Right hindlimb (tissue), 1 donor: Measurements from ENCODE around the gene PCDH9.
A peak's percentile ranks its signal among the peaks of the same experiment; 100 is the strongest.
"Not testable (repeated sequence)": the region's sequence is repeated elsewhere in the genome, so short reads cannot be mapped to it uniquely, and the experiment has no call there.

Experiments used
- DNase-seq: peaks from one replicate; pipeline ENCODE4 v3.0.0-alpha.2; 2018

The PCDH9 gene

DNA sequence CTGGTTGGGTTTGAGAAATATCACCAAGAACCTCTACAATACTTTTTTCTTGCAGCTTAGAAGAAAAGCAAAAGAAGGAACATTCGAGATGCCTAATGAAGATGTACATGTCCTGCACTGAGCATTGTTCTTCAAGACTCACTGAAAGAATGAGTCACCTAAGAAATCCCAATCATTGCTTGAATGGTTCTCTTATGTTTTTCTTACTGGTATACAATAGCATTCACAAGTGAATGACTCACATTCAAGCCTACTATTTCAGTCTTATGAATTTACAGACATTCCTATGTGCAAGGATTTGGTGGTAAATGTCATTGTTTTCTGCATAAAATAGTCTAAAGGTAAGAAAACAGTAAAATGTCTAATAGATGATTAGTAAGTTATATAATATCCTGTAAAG, 594.6 kb downstream of the PCDH9 start:
- DNase-seq, result no peak

DNA sequence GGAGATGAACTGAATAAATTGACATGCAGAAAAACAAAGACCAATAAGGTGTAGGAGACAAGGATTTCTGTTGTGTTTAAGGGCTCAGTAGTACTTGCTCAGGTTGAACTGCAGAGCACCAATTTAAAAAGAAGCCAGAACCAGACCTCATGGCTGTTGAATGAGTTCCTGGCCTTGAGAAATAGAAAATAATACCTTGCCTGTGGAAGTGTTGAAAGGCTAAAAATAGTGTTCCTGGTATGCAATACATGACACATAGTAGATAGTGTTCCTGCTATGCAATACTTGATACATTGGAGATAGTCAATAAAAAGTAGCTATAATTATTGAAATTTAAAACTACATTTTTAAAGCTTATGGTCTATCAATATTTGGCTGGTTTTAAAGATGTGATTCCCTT, 595.8 kb downstream of the PCDH9 start:
- no peak for DNase-seq

DNA sequence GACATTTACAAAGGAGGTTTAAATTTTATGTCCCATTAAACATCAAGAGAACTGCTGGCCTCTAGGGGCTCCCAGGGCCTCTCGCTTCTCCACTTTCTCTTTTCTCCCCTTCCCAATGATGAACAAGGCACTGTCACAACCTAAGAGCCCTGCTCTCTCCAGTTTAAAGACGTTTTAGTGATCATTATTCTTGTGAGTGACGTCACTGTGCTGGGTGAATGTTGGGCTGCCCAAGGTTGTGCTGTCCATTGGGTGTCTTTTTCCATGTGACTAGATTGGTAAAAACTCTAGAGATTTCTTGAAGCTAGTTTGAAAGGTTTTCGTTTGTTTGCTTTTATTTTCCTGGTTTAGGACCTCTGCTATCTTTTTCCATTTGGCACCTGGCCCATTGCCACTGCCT, 602.6 kb downstream of the PCDH9 start:
- DNase-seq, result no peak

DNA sequence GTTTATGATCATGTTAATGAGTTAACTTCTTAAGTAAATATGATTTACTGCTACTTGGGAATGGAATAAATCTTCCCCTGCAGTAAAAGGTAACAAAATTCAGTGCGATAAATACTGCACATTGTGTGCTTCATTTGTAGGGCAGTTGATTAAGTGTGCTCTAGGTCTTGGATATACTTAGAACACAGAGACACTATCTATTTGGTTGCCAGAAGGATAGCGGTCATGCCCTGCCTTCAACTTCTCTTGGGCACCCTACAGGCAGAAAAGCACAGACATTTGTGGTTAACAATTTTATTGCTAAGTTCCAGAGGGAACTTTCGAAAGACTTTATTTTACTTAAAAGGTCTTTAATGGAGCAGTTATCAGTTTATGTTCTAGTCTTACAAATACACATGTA, 605.8 kb downstream of the PCDH9 start:
- DNase-seq, result no peak

DNA sequence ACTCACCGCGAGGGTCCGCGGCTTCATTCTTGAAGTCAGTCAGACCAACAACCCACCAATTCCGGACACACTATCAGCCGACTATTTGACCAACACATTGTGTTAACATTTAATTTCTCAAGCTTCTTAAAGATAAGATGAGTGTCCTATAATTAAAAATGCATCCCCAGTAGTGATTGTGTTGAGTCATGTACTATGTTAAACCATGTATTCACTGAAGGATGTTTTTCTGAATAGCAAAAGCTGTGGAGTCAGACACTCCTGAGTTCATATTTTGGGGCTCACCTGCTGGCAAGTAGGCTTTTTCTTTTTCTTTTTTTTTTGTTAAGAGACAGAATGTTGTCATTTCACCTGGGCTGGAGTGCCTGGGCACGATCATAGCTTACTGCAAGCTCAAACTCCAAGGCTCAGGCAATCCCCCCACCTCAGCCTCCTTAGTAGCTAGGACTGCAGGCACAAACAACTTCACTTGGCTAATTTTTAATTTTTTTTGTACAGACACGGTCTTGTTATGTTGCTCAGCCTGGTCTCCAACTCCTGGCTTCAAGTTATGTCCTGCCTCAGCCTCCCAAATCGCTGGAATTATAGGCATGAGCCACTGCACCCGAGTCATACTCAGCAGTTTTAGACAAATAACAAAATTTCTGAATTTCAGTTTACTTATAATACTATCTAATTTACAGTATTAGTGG, 606.9 kb downstream of the PCDH9 start:
- no peak for DNase-seq

DNA sequence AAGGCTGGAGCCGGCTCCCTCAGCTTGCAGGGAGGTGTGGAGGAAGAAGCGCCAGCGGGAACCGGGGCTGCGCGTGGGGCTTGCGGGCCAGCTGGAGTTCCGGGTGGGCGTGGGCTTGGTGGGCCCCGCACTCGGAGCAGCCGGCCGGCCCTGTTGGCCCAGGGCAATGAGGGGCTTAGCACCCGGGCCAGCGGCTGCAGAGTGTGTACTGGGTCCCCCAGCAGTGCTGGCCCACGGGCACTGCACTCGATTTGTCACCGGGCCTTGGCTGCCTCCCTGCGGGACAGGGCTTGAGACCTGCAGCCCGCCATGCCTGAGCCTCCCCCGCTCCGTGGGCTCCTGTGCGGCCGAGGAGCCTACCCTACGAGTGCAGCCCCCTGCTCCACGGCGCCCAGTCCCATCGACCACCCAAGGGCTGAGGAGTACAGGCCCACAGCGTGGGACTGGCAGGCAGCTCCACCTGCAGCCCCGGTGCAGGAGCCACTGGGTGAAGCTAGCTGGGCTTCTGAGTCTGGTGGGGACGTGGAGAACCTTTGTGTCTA, 608.2 kb downstream of the PCDH9 start:
- DNase-seq, result not testable (repeated sequence)

DNA sequence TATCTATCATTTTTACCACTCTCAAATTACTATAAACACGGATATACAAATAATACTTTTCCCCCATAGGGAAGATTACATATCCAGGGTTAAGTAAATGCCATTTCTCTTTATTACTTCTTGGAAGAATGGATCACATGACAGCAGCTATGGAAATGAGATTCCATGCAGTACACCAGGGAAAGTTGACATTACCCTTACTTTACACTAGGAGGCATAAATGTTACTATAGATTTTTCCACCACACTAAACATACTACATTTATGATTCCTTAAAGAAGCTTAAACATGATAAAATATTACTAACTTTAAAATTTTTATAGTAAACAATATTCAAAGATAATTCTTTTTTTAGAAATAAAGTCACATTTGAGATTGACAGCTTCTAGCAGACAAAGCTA, 611.4 kb downstream of the PCDH9 start:
- no peak for DNase-seq

DNA sequence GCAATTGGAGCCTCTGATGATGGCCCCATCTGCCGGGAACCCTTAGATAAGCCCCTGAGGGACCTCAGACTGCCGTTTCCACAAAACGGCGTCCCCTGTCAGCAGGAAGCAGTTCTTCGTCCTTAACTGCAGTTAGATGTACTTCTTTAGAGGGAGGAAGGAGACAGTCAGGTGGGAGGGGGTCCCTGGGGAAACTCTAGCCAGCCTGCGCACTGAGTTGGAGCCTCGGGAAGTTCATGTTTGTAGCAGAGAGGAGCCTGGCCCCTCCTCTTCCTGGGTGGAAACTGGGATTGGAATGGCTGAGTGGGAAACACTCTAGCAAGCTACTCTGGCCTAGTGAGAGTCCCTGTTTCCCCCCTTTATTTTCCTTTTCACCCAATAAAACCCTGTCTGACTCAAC, 612.4 kb downstream of the PCDH9 start:
- no peak for DNase-seq

DNA sequence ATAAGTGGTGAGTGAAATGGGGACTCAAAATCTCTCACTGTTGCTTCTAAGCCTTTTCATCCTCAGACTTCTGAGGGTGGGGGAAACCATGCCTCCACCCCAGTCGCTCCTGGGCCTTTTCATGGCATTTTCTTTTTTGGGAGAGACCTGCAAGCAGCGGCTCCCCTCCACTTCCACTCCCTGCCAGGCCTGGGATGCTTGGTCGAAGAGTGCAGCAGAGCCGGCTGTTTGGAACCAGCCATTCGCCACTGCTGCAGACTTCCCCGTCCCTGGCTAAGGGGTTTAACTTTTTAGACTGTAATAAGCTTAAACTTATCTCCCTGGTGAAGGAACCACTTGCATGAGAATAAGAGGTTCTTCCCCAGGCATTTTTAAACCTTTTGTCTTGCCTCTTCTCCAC, 617.2 kb downstream of the PCDH9 start:
- no peak for DNase-seq

DNA sequence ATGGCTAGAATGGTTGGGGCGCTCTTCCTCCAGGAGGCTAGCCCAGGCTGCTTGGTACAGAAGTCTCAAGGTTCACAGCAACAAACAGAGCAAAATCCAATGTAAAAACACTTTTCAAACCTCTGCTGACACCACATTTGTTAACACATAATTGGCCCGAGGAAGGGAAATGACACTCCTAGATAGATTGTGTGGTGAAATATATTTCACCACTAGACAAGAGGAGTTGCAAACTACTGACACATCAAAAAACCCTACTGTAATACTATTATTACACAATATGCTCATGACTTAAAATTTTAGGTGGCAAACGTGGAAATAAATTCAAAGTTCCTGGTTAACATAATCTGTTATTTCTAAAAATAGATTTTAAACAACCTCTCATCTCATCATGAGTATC, 643.6 kb downstream of the PCDH9 start:
- DNase-seq, result no peak

DNA sequence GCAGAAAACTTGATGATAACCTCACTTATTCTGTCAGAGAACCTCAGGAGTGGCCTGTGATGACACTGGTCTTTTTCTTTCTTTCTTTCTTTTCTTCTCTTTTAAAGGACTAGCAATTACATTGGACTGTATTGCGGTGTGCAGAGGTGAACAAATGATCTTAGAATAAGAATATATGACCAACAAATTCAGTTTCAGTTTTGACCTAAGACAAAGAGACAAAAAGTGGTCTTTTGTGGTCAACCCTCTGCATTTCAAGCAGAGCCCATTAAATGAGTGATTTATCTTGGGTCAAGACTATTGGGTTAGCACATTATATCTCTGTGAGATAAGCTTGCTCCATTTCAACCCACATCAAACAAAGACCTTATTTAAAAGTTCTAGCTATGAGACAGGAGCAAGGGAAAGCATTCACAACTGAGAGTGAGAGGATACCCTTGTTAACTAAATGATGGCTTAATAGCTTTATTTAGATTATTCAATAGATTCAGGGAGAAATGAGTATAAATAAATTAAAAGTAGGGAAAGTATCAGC, 644.4 kb downstream of the PCDH9 start:
- no peak for DNase-seq

DNA sequence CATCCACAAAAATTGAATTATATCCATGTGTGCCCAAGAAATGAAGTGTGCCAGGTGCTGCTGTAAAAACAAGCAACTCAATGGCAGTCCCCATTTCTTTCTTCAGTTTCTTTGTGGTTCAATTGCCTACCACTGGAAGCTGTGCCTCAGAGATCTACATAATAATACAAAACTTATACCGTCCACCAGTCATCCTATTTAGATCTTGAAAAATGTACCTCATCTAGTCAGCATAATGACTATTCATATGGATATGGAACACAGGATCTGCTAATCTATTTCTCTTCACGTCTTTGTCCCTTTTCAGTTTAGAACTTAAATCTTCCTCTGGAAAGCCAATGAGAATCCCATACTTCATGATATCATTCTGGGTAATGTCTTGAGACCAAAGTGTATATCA, 648.5 kb downstream of the PCDH9 start:
- no peak for DNase-seq

DNA sequence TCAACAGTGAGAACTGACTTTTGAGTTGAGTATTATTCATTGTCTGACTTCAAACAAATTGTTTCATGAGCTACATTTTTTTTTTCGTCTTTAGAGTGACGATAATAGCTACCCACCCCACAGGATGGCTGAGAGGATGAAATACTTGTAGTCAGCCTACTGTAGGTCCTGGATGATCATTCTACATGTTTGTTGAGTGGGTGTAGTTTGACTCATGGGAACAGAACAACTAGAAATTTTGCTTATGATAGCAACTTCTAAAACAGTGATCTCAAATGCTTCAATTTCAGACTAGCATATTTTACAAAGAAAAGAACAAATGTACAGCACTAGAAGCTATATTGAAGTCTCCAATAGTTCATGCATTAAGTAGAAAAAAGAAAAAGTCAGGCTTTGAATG, 651.8 kb downstream of the PCDH9 start:
- no peak for DNase-seq

DNA sequence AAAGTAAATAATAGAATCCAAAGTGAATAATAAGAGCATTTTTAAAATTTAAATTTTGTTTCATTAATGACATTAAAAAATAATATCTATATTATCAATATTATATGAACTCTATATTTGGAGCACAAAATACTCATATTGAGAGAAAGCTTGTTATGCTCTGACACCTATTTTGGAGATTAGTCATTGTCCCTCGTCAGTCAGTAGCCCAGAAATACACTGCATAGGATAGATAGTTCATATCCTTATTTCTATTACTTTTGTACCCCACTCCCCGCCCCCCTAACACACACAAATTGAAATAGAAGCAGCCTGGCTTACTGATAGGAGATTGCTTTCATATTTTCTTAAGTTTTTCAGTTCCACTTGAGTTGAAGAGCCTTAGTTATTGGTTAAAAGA, 652.8 kb downstream of the PCDH9 start:
- DNase-seq, result no peak

DNA sequence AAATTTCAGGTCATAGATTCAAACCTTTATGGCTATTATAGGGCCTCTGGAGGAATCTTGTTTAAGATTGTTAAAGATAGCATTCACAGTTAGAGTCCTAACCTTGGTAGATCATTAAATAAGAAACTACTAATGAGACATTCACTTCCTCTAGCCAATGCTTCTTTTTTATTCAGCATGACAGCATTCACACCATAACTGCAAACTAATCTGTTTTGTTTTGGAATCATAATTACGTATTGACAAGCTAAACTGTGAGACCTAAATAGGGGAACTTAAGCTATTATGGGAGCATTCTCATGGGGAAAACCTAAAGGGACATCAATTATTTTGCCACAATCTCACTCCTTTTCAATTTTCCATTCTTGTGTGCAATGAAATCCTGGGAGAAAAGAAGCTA, 653.8 kb downstream of the PCDH9 start:
- DNase-seq, result no peak

DNA sequence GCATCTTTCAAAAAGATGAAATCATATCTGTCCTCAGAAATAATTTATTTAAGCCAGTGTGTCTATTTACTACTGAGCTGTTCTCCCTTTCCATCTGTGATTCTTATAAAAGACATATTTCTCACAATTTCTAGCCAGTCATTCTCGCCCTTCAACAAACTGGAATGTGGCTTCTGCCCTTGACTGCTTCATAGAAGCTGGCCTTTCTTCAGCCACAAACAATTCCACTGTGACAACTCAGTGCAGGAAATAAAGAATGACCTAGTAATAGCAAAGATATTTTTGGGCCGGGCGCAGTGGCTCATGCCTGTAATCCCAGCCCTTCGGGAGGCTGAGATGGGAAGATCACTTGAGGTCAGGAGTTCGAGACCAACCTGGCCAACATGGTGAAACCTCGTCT, 655.5 kb downstream of the PCDH9 start:
- no peak for DNase-seq

DNA sequence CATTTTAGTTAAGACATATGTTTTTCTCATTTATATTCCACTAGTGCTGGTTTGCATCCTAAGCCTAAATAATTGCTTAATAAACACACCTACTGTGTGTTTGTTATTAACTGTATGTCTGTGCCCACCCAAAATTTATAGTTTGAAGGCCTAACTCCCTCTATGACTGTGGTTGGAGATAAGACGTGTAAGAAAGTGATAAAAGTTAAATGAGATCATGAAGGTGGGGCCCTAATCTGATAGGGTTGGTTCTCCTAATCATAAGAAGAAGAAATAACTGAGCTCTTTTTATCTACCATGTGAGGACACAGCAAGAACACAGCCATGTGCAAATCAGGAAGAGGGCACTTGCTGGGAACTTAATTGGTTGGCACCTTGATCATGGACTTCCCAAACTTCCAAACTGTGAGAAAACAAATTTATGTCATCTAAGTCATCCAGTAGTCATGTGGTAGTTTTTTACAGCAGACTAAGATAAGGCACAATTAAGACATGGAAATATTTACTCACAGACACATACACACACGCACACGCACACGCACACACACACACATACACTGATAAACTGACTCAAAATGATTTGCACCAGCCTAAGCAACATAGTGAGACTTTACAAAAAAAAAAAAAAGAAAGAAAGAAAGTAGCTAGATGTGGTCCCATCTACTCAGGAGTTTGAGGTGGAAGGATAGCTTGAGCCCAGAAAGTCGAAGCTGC, 662.1 kb downstream of the PCDH9 start:
- no peak for DNase-seq

DNA sequence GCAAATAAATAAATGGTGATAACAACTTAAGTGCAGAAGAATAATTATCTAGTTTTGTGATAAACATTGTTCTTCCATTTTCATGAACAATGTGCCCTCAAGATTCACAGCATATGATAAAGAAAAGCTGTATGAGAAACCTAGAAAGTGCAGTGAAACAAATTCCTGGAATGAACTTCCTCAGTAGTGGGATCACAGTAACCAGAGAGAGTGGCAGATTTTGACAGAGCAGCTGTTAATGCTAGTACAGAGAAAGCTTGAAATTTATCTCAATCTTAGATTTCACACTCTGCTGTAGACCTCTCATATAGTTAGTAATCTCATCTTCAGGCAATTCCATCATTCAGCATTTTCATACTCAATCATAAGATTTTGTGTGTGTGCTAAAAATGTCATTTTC, 664.9 kb downstream of the PCDH9 start:
- DNase-seq, result no peak

DNA sequence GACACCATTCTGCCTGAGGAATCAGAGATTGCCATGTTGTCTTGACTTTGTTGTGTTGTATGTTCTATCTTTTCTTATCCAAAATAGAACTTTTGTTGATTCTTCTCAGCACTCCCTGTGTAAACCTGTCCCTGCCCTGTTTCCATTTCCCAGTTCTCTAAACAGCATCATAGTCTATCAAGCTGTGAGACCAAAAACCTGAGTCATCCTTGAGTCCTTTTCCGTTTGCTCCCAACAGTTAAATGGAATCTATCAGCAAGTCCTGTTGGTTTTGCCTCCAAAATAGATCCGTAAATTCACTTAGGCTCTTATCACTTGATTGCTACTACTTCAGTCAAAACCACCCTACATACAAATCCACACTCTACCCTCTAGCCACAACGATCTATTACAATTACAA, 667.1 kb downstream of the PCDH9 start:
- DNase-seq, result no peak

DNA sequence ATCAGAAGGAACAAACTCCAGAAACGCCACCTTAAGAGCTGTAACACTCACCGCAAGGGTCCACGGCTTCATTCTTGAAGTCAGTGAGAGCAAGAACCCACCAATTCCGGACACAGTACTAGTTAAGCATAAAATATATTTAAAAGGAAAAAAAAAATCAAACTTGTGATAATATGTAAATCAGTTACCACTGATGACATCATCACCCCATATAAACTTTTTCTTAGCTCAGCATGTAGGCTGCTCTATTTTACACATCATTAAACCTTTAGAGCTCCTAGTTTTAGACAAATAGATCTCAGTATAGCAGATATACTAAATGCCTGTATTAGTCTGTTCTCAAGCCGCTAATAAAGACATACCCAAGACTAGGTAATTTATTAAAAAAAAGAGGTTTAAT, 668.1 kb downstream of the PCDH9 start:
- DNase-seq, result no peak

DNA sequence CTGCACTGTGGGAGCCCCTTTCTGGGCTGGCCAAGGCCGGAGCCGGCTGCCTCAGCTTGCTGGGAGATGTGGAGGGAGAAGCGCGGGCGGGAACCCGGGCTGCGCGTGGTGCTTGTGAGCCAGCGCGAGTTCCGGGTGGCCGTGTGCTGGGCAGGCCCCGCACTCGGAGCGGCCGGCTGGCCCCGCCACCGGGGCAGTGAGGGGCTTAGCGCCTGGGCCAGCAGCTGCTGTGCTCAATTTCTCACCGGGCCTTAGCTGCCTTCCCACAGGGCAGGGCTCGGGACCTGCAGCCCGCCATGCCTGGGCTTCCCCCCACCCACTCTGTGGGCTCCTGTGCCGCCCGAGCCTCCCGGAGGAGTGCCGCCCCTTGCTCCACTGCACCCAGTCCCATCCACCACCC, 669.1 kb downstream of the PCDH9 start:
- no peak for DNase-seq

DNA sequence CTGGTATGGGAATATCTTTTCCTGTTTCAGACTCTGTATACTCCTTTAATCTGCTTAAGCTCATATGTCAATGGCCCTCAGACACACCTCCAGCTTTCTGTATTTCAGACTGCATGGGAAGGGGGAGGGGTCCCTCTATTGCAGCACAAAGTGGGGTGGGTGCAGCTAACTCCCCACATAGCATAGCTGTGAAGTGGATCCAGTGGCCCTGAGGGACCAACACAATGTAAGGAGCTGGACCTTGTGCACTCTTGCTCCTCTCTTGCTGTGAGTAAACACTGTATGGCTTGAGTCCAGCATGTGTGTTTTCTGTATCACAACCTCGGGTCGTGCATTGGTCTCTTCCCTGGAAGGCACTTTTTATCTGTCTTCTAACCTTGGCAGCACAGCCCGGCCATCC, 669.9 kb downstream of the PCDH9 start:
- DNase-seq, result no peak

DNA sequence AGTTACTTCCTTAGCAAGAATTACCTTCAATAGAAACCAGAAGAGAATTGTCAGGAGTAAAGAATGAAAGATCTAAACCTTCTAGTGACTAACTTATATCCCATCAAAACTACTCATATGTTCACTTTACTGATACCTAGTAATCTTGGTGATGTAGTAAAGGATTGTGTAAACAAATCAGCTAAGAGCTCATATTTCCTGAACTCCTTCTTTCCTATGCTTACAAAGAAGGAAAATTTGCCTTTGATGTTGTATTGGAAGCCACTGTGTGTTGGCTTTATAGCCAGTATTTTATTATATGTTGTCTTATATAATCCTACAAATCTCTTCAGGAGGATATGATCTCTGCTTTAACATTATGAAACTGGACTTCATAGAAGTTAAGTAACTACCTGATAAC, 671.0 kb downstream of the PCDH9 start:
- DNase-seq, result no peak

DNA sequence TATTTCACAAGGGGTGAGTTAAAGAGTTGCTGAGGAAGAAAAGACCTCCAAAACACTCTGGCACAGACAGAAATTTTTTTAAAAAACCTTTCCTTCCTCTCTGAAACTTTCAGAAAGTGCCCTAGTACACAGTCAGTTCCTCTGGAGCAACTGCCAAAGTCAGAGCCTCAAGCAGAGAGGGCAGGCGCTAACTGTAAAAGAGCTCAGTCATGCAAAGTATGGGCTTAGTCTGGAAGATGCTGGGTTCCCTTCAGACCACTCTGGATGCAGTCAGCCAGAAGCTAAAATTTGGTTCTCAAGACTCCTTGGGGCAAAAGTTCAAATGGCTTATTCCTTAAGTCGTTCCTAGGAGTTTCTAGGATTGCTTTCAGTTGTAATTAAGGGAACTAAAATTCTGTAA, 671.6 kb downstream of the PCDH9 start:
- peak; percentile 29 for DNase-seq
